HG03432 (cell line): Measurements from ENCODE around the gene ABHD16A.

Experiments used
- ATAC-seq: cut with Tn5 transposase; IDR thresholded peaks from one replicate; pipeline ENCODE4 v1.9.1; 2021; ENCODE audit warnings: mild to moderate bottlenecking, moderate library complexity; ENCODE audit not compliant: unreplicated experiment

The ABHD16A gene

DNA sequence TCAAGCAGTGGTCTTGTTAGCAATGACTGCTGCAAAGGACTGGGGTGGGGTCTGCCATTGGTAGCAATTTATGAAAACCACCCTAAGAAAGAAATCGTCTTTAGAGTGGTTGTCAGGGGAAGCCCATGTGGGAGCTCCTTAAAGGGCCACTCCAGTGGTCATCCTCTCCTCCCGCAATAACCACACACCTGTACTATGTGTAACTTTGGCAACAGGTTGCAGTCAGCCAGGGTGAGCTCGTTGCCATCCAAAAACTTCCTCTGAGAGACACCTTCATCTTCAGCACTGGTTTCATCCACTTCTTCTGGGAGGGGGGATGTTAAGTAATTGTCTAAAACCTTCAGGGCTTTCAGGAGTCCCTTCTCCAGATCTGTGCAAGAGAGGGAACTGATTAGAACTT lies 28.9 kb upstream of the ABHD16A start:
- no peak for ATAC-seq

DNA sequence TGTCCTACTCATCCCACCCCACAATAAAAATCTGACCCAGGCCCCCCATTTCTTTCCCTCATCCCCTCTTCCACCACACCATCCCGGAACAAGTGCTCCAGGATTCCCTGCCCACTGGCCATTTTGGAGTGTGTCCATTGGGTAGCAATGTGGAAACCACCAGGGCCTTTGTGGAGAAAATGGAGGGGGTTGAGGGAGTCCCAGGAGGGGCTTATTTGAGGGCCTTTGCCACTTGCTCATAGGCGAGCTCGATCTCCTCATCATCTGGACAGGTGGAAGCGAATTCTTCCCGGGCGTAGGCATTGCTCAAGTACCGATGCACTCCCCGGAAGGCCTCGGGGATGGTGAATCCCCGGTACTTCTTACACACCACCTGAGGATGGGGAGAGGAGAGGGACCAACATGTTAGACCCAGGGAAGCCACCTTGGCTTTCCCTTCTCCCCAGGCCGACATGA lies 27.5 kb upstream of the ABHD16A start:
- ATAC-seq: no peak

DNA sequence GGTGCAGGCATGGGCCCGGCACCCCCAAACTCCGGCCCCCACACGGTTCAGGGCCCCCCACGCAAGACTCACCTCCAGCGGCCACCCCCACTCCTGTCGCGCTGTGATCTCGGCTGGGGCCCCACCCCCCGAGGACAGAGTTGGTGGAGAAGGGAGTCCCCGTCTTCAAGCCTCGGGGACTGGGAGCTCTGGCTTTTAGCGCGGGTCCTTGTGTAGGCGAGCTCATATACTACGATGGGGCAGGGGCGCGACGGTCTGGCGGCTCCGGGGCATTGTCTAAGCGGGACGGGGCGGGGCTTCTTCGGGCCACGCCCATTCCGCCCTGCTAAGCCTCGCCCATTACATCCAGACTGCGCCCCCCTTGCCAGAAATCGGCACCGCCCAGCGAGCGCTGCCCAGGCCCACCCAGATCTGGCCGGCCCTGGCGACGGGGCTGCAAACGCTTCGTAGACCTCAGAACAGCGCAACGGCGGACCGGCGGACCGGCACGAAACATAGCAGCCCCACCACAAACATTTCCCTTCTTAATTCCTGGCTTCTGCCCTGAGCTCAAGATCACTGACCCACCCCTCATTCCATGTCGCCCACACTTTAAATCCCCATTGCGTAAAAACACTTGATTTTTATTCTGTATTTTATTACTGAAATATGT lies 27.0 kb upstream of the ABHD16A start:
- ATAC-seq: peak; percentile 38

DNA sequence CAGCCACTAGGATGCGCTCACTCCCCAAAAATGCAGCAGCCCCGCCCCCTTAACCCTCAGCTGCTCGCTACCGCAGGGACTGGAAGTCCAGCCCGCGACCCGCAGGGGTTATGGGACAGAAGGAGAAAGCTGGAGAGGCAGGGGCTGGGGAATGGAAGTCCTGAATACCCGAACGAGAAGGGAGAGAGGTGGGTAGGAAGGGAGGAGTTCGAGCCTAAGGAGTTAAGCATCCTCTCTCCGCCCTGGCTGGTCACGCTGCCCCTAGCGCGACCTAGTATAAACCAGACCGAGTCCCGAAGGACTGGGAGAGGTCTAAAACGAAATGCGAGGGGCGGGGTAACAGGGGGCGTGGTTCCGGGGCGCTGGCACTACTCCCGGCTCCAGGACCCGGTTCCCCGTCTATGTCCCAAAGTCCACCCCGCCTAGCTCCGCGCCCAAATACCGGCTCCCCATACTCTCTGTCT lies 26.4 kb upstream of the ABHD16A start:
- peak; percentile 49 for ATAC-seq

GRCh38 chr6:31728767-31729514 lies 25.8 kb upstream of the ABHD16A start, which contains the start of gene DDAH2:
Gene DDAH2 (minus strand): TSS chr6:31729299. CDS start chr6:31729161, 138 bp downstream.
- ATAC-seq: peak; percentile 10

- ATAC-seq: no peak
These were observed 24.9 kb upstream of the ABHD16A start for GRCh38 chr6:31727717-31728671.

GRCh38 chr6:31727034-31727716 lies 24.1 kb upstream of the ABHD16A start:
- ATAC-seq: peak; percentile 47

GRCh38 chr6:31725502-31726350 lies 22.6 kb upstream of the ABHD16A start:
- no peak for ATAC-seq

GRCh38 chr6:31723980-31724691 lies 21.0 kb upstream of the ABHD16A start:
- ATAC-seq: no peak

DNA sequence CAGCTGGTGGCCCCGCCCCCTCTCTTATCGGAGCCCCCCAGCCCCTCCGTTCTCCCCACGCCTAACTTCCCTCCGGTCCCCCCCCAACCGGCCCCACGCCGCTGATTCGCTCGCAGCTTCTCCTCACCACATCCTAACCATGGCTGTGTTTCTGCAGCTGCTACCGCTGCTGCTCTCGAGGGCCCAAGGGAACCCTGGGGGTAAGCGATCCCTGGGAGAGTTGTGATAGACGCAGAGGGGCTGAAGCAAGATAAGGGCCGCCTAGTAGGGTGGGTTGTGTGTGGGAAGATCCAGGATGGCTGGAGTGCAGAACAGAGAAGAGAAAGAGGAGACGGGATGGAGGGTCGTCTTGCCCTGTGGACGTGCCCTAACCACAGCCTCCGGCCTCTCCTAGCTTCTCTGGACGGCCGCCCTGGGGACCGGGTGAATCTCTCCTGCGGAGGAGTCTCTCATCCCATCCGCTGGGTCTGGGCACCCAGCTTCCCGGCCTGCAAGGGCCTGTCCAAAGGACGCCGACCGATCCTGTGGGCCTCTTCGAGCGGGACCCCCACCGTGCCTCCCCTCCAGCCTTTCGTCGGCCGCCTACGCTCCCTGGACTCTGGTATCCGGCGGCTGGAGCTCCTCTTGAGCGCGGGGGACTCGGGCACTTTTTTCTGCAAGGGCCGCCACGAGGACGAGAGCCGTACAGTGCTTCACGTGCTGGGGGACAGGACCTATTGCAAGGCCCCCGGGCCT lies 20.3 kb upstream of the ABHD16A start, which contains the start of gene MPIG6B:
TSS of gene MPIG6B (plus strand) at position 129 of the 735 bp plus-strand sequence. CDS start at position 140, 11 bp downstream.
- no peak for ATAC-seq

- no peak for ATAC-seq
These were observed 19.0 kb upstream of the ABHD16A start for GRCh38 chr6:31722173-31722572.

- ATAC-seq: no peak
These were observed 18.4 kb upstream of the ABHD16A start, which contains the start of gene LY6G6C for GRCh38 chr6:31721351-31722020. Gene LY6G6C (minus strand): TSS chr6:31721746. CDS start chr6:31721679, 67 bp downstream.

- no peak for ATAC-seq
These were observed 17.2 kb upstream of the ABHD16A start for GRCh38 chr6:31720196-31720770.

GRCh38 chr6:31719001-31719400 lies 15.9 kb upstream of the ABHD16A start:
- ATAC-seq: no peak

GRCh38 chr6:31718265-31718664 lies 15.1 kb upstream of the ABHD16A start:
- no peak for ATAC-seq

DNA sequence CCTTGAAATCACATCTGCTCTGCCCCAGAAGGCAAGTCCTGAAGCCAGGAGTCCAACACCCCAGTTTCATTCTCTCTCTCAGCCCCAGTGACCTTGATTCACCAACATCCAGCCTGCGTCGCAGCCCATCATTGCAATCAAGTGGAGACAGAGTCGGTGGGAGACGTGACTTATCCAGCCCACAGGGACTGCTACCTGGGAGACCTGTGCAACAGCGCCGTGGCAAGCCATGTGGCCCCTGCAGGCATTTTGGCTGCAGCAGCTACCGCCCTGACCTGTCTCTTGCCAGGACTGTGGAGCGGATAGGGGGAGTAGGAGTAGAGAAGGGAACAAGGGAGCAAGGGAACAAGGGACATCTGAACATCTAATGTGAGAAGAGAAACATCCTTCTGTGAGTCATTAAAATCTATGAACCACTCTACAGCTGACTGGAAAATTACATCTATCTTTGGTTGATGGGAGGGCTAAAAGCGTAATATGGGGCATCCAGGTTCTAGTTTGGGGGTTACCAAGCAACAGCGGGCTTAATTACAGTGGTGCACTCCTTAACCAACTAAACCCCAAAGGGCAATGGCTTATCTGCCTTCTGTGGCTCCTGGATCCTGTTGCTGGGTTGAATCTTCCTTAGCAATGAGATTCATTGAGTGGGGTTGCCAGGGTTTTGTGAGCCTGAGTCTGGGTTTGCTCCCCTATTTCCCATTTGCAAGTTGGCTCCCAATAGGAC lies 14.5 kb upstream of the ABHD16A start:
- no peak for ATAC-seq
